Tibial nerve (tissue), 4 donors: ENCODE measurements around the gene PPP2R2C. TPM values are rescaled to one million over a fixed set of nuclear protein-coding genes. Genes with fewer than 3 reads are reported as not detected.

Source experiments
- DNase-seq, 2 donors: peaks; one replicate each; pipeline ENCODE4 v3.0.0-alpha.2; 2019; ENCODE audit warnings: low spot score in 2 of 2
- H3K27ac ChIP-seq, 4 donors: fragments of 200-600 bp; sonication (generic) in 3 of 4; one replicate each; pipeline ENCODE4 v1.5.1; 2017 to 2019; ENCODE audit warnings: mild to moderate bottlenecking in 1 of 4
- H3K27me3 ChIP-seq, 2 donors: fragments of 200-600 bp; sonication (generic) in 1 of 2; one replicate each; pipeline versions ENCODE4 v1.5.1 to v1.6.0; 2017 to 2019
- H3K36me3 ChIP-seq, 3 donors: fragments of 200-600 bp; sonication (generic); one replicate each; pipeline ENCODE4 v1.5.1; 2018 to 2019
- H3K4me1 ChIP-seq, 4 donors: fragments of 200-600 bp; sonication (generic) in 3 of 4; one replicate each; pipeline ENCODE4 v1.5.1; 2017 to 2019
- H3K4me3 ChIP-seq, 4 donors: fragments of 200-600 bp; sonication (generic) in 3 of 4; one replicate each; pipeline ENCODE4 v1.5.1; 2017 to 2019; ENCODE audit warnings: mild to moderate bottlenecking in 1 of 4, moderate library complexity in 1 of 4
- H3K9me3 ChIP-seq, 4 donors: fragments of 200-600 bp; sonication (generic) in 3 of 4; one replicate each; pipeline ENCODE4 v1.5.1; 2017 to 2019
- CTCF ChIP-seq, 5 experiments: fragments of 200-600 bp in 3 of 5; fragments of 450-650 bp in 2 of 5; sonication (generic) in 3 of 5; IDR thresholded peaks; one replicate each; pipeline ENCODE4 v1.5.1; 2016 to 2019; ENCODE audit warnings: antibody characterized with exemption in 5 of 5, mild to moderate bottlenecking in 3 of 5, moderate library complexity in 2 of 5
- EP300 ChIP-seq, 2 donors: sonication (generic); formaldehyde crosslinking; IDR thresholded peaks; one replicate each; pipeline ENCODE4 v1.6.1; 2017; ENCODE audit warnings: antibody characterized with exemption in 2 of 2, mild to moderate bottlenecking in 1 of 2
- POLR2A ChIP-seq, 2 donors: fragments of 450-650 bp; IDR thresholded peaks; one replicate each; pipeline ENCODE4 v1.6.1; 2017; ENCODE audit warnings: antibody characterized with exemption in 2 of 2, mild to moderate bottlenecking in 2 of 2, moderate library complexity in 2 of 2
- WGBS, 2 donors: methylation state at CpG; one replicate each; pipeline ENCODE4 v1.1.5; 2018; 5-methylcytosine and 5-hydroxymethylcytosine counted together
- total RNA-seq, 4 donors: library from RNA; depleted of rRNA; stranded (reverse); fragments of >200 nt; gene quantifications; one replicate each; pipeline ENCODE4 v1.1.0, GENCODE V29; 2016

The PPP2R2C gene
- total RNA-seq, 4 donors from 2014 or later = under 0.01 to 0.66 (median 0.42) TPM; not detected in 1

GRCh38 chr4:6324461-6324998, 147.9 kb downstream of the PPP2R2C start:
- WGBS, 2 donors = 53 to 54% methylated on average over 15 of the region's 15 CpGs
- H3K9me3 ChIP-seq = peaks cover 0 to 10% (median 0%) of the 10 kb centered on the region in 4 donors
- H3K27ac ChIP-seq = no peak overlapping the region
- no peaks in the 10 kb centered on the region for H3K36me3 ChIP-seq
- H3K4me1 ChIP-seq = peaks cover 0 to 8% (median 0%) of the 10 kb centered on the region in 4 donors
- TF ChIP-seq POLR2A (IDR thresholded peaks at IDR 0.05) (no peak), CTCF (IDR thresholded peaks at IDR 0.05) (no peak), EP300 (IDR thresholded peaks at IDR 0.05) (no peak)
- H3K27me3 ChIP-seq = peaks cover 0 to 12% of the 10 kb centered on the region in 2 donors
- DNase-seq = no peak
- H3K4me3 ChIP-seq = no peak overlapping the region

GRCh38 chr4:6322761-6323566, 149.4 kb downstream of the PPP2R2C start:
- H3K27ac ChIP-seq = no peak overlapping the region
- TF ChIP-seq EP300 (IDR thresholded peaks at IDR 0.05) (no peak), CTCF (IDR thresholded peaks at IDR 0.05) (no peak), POLR2A (IDR thresholded peaks at IDR 0.05) (no peak)
- 77 to 79% methylated on average over 33 of the region's 33 CpGs for WGBS, 2 donors
- peaks cover 0 to 5% of the 10 kb centered on the region in 2 donors for H3K27me3 ChIP-seq
- no peak for DNase-seq
- no peaks in the 10 kb centered on the region for H3K36me3 ChIP-seq
- H3K4me1 ChIP-seq = peaks cover 0 to 8% (median 0%) of the 10 kb centered on the region in 4 donors
- H3K4me3 ChIP-seq = no peak overlapping the region
- peaks cover 0 to 14% (median 0%) of the 10 kb centered on the region in 4 donors for H3K9me3 ChIP-seq

GRCh38 chr4:6322067-6322760, 150.2 kb downstream of the PPP2R2C start:
- Histone ChIP-seq H3K4me1 (peaks cover 0 to 5% (median 0%) of the 10 kb centered on the region in 4 donors), H3K9me3 (peaks cover 0 to 14% (median 0%) of the 10 kb centered on the region in 4 donors), H3K4me3 (no peak overlapping the region), H3K27ac (no peak overlapping the region), H3K27me3 (no peaks in the 10 kb centered on the region), H3K36me3 (no peaks in the 10 kb centered on the region)
- WGBS, 2 donors = 90 to 91% methylated on average over 21 to 23 of the region's 23 CpGs
- DNase-seq = no peak
- TF ChIP-seq POLR2A (IDR thresholded peaks at IDR 0.05) (no peak), EP300 (IDR thresholded peaks at IDR 0.05) (no peak), CTCF (IDR thresholded peaks at IDR 0.05) (no peak)

- Histone ChIP-seq H3K36me3 (no peaks in the 10 kb centered on the region), H3K27me3 (no peaks in the 10 kb centered on the region), H3K4me3 (no peak overlapping the region), H3K9me3 (peaks cover 0 to 14% (median 0%) of the 10 kb centered on the region in 4 donors), H3K27ac (no peak overlapping the region), H3K4me1 (peaks cover 0 to 3% (median 0%) of the 10 kb centered on the region in 4 donors)
- DNase-seq = no peak
- 77 to 83% methylated on average over 2 of the region's 2 CpGs for WGBS, 2 donors
- TF ChIP-seq EP300 (IDR thresholded peaks at IDR 0.05) (no peak), POLR2A (IDR thresholded peaks at IDR 0.05) (no peak)
Measured at GRCh38 chr4:6321361-6321760, 151.1 kb downstream of the PPP2R2C start.

- DNase-seq = no peak
- no peak overlapping the region for H3K27ac ChIP-seq
- no peak overlapping the region for H3K4me3 ChIP-seq
- no peaks in the 10 kb centered on the region for H3K27me3 ChIP-seq
- TF ChIP-seq CTCF (IDR thresholded peaks at IDR 0.05) = no peak
- no peak for TF ChIP-seq POLR2A (IDR thresholded peaks at IDR 0.05)
- no peak for TF ChIP-seq EP300 (IDR thresholded peaks at IDR 0.05)
- H3K4me1 ChIP-seq = peaks cover 0 to 3% (median 0%) of the 10 kb centered on the region in 4 donors
- peaks cover 0 to 14% (median 0%) of the 10 kb centered on the region in 4 donors for H3K9me3 ChIP-seq
- H3K36me3 ChIP-seq = no peaks in the 10 kb centered on the region
- WGBS, 2 donors = 86 to 87% methylated on average over 6 of the region's 6 CpGs
Measured at GRCh38 chr4:6320663-6321062, 151.8 kb downstream of the PPP2R2C start.
